ENCODE measurements around the gene KDR. TPM values are rescaled to one million over a fixed set of nuclear protein-coding genes. Genes with fewer than 3 reads are reported as not detected.
A peak's percentile ranks its signal among the peaks of the same experiment; 100 is the strongest.

Gene KDR
- polyA plus RNA-seq (2013) = 0.87 and 0.92 TPM in 2 replicates

DNA sequence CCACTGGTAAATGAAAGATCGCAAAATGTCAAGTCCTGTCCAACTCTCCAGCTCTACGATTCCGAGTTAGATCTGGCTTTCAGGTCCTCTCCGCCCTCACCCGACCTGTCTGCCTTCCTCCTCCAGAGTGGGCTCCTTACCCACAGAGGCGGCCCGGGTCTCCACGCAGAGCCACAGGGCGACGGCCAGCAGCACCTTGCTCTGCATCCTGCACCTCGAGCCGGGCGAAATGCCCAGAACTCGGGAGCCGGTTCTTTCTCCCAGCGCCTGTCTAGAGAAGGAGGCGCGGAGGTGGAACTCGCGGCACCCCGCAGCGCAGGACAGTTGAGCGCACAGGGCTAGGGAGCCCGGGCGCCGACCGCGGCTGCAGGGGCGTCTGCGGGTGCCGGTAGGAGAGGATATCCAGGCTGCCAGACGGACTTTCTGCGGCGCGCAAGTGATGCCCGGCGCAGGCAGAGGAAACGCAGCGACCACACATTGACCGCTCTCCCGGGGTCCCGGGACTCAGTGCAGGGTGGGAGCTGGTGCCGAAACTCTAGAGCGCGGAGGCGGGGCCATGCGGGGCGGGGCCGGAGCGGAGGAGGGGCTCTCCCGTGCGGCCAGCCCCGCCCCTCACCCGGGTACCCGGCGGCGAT lies at the start of gene KDR:
Gene KDR (minus strand): TSS at position 509 of the 635 bp plus-strand sequence. CDS start 302 bp downstream, at position 207.
- Histone ChIP-seq H4K8ac (ENCODE audit: low read depth, low read length) (no peak within 1 kb of the TSS), H3K4me2 (ENCODE audit: low read length) (peak within 1 kb of the TSS; percentile 93), H2AFZ (ENCODE audit: insufficient read depth, low read length, poor library complexity) (peak within 1 kb of the TSS; percentile 56), H3K18ac (ENCODE audit: low read length) (no peak within 1 kb of the TSS), H2BK120ac (ENCODE audit: insufficient read depth, low read length, poor library complexity) (no peak within 1 kb of the TSS), H3K9me3 (ENCODE audit: insufficient read depth, low read depth, low read length) (no peaks in the 10 kb centered on the region), H3K36me3 (ENCODE audit: control insufficient read depth in 1 of 2, insufficient read depth in 2 of 2, low read length in 2 of 2) (no peaks in the 10 kb centered on the region), H2BK5ac (ENCODE audit: low read depth, low read length, poor library complexity) (no peak within 1 kb of the TSS), H4K91ac (ENCODE audit: low read depth, low read length) (no peak within 1 kb of the TSS), H2AK5ac (ENCODE audit: low read length) (no peak within 1 kb of the TSS), H3K79me2 (ENCODE audit: control insufficient read depth, insufficient read depth, low read length, poor library complexity) (no peaks in the 10 kb centered on the region), H3K4ac (ENCODE audit: low read depth, low read length) (no peak within 1 kb of the TSS), H2BK12ac (ENCODE audit: low read length) (no peak within 1 kb of the TSS), H3K9ac (ENCODE audit: low read length) (no peak within 1 kb of the TSS), H3K23ac (ENCODE audit: low read length) (no peak within 1 kb of the TSS), H3K27ac (ENCODE audit: low read depth, low read length) (no peak within 1 kb of the TSS), H3K4me3 (ENCODE audit: low read depth, low read length) (peak within 1 kb of the TSS; percentile 68), H3K27me3 (ENCODE audit: insufficient read depth, low read length) (peaks cover 24% of the 10 kb centered on the region), H3K4me1 (ENCODE audit: control insufficient read depth in 1 of 2, insufficient read depth in 2 of 2, low read length in 2 of 2) (peaks cover 7 to 12% of the 10 kb centered on the region in 2 experiments), H4K12ac (ENCODE audit: low read depth, low read length) (no peak within 1 kb of the TSS), H3K14ac (ENCODE audit: low read length) (no peak within 1 kb of the TSS), H3K79me1 (ENCODE audit: low read length) (no peaks in the 10 kb centered on the region)
- WGBS (ENCODE audit: extremely low coverage, insufficient coverage, insufficient read length) = no CpG with 5 or more reads among the region's 57 CpGs
- no peak for DNase-seq

DNA sequence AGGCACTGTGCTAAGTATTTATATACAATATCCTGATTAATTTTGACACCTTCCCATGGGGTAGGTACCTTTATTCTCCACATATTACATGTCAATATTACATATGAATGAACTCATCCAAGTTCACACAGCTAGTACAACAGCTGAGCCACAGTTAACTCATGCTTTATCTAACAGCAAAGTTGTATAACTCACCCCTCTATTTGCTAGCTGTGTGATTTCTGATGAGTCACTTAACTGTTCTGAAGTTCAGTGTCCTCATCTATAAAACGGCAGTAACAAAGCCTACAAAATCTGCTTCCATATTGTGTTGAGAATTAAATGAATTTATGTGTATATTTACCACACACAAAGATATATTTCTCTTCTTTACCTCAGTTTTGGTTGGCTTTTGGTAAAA lies 48.2 kb upstream of the KDR start:
- no peaks in the 10 kb centered on the region for H3K36me3 ChIP-seq (ENCODE audit: control insufficient read depth in 1 of 2, insufficient read depth in 2 of 2, low read length in 2 of 2)
- H2AK5ac ChIP-seq (ENCODE audit: low read length) = no peak overlapping the region
- H4K8ac ChIP-seq (ENCODE audit: low read depth, low read length) = no peak overlapping the region
- no peak overlapping the region for H3K4ac ChIP-seq (ENCODE audit: low read depth, low read length)
- H3K4me2 ChIP-seq (ENCODE audit: low read length) = no peak overlapping the region
- H4K12ac ChIP-seq (ENCODE audit: low read depth, low read length) = no peak overlapping the region
- H3K14ac ChIP-seq (ENCODE audit: low read length) = no peak overlapping the region
- DNase-seq = no peak
- WGBS (ENCODE audit: extremely low coverage, insufficient coverage, insufficient read length) = no CpG with 5 or more reads among the region's 1 CpG
- H3K9me3 ChIP-seq (ENCODE audit: insufficient read depth, low read depth, low read length) = no peaks in the 10 kb centered on the region
- no peak overlapping the region for H3K9ac ChIP-seq (ENCODE audit: low read length)
- H3K79me1 ChIP-seq (ENCODE audit: low read length) = peaks cover 8% of the 10 kb centered on the region
- H2BK12ac ChIP-seq (ENCODE audit: low read length) = no peak overlapping the region
- no peak overlapping the region for H2AFZ ChIP-seq (ENCODE audit: insufficient read depth, low read length, poor library complexity)
- no peaks in the 10 kb centered on the region for H3K27me3 ChIP-seq (ENCODE audit: insufficient read depth, low read length)
- H3K27ac ChIP-seq (ENCODE audit: low read depth, low read length) = no peak overlapping the region
- no peak overlapping the region for H3K23ac ChIP-seq (ENCODE audit: low read length)
- no peak overlapping the region for H4K91ac ChIP-seq (ENCODE audit: low read depth, low read length)
- H2BK5ac ChIP-seq (ENCODE audit: low read depth, low read length, poor library complexity) = no peak overlapping the region
- H3K79me2 ChIP-seq (ENCODE audit: control insufficient read depth, insufficient read depth, low read length, poor library complexity) = no peaks in the 10 kb centered on the region
- H3K4me1 ChIP-seq (ENCODE audit: control insufficient read depth in 1 of 2, insufficient read depth in 2 of 2, low read length in 2 of 2) = peaks cover 2 to 10% of the 10 kb centered on the region in 2 experiments
- H2BK120ac ChIP-seq (ENCODE audit: insufficient read depth, low read length, poor library complexity) = no peak overlapping the region
- no peak overlapping the region for H3K4me3 ChIP-seq (ENCODE audit: low read depth, low read length)
- H3K18ac ChIP-seq (ENCODE audit: low read length) = no peak overlapping the region

DNA sequence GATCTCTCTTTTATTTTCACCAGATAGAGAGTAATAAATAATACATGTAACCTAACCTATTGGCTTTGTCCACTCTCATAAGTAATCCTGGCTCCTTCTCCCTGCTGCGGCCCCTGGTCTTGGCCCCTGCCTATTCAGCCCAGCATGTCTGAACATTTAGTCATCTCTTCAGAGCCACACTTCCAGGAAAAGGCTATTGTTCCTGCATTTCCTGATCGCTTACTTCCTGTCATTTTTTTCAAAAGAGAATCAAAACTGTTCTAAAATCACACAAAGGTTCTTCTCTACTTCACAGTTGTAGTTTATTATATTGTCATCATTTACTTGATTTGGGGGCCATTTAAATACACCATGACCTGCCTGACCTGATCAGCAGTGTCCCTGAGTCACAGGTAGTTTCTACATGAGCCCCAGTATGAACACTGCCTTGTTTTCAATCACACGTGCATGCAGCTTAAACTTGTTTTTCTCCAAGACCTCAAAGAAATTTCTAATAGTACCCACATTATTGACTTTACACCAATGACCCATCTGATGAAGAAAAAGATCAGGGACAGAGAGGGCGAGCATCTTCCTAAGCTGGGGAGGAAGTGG lies 47.4 kb upstream of the KDR start:
- Histone ChIP-seq H3K4ac (ENCODE audit: low read depth, low read length) (no peak overlapping the region), H3K4me3 (ENCODE audit: low read depth, low read length) (no peak overlapping the region), H3K14ac (ENCODE audit: low read length) (no peak overlapping the region), H2BK120ac (ENCODE audit: insufficient read depth, low read length, poor library complexity) (no peak overlapping the region), H4K8ac (ENCODE audit: low read depth, low read length) (no peak overlapping the region), H2AFZ (ENCODE audit: insufficient read depth, low read length, poor library complexity) (no peak overlapping the region), H4K12ac (ENCODE audit: low read depth, low read length) (no peak overlapping the region), H3K27ac (ENCODE audit: low read depth, low read length) (no peak overlapping the region), H3K23ac (ENCODE audit: low read length) (no peak overlapping the region), H3K4me2 (ENCODE audit: low read length) (no peak overlapping the region), H3K79me2 (ENCODE audit: control insufficient read depth, insufficient read depth, low read length, poor library complexity) (no peaks in the 10 kb centered on the region), H3K18ac (ENCODE audit: low read length) (no peak overlapping the region), H3K4me1 (ENCODE audit: control insufficient read depth in 1 of 2, insufficient read depth in 2 of 2, low read length in 2 of 2) (peaks cover 2 to 10% of the 10 kb centered on the region in 2 experiments), H4K91ac (ENCODE audit: low read depth, low read length) (no peak overlapping the region), H3K27me3 (ENCODE audit: insufficient read depth, low read length) (no peaks in the 10 kb centered on the region), H3K36me3 (ENCODE audit: control insufficient read depth in 1 of 2, insufficient read depth in 2 of 2, low read length in 2 of 2) (no peaks in the 10 kb centered on the region), H3K9ac (ENCODE audit: low read length) (no peak overlapping the region), H3K79me1 (ENCODE audit: low read length) (peaks cover 8% of the 10 kb centered on the region), H2AK5ac (ENCODE audit: low read length) (no peak overlapping the region), H2BK5ac (ENCODE audit: low read depth, low read length, poor library complexity) (no peak overlapping the region), H2BK12ac (ENCODE audit: low read length) (no peak overlapping the region), H3K9me3 (ENCODE audit: insufficient read depth, low read depth, low read length) (no peaks in the 10 kb centered on the region)
- WGBS (ENCODE audit: extremely low coverage, insufficient coverage, insufficient read length) = no CpG with 5 or more reads among the region's 4 CpGs
- DNase-seq = peak in 1 of 2 donors; percentile 9

DNA sequence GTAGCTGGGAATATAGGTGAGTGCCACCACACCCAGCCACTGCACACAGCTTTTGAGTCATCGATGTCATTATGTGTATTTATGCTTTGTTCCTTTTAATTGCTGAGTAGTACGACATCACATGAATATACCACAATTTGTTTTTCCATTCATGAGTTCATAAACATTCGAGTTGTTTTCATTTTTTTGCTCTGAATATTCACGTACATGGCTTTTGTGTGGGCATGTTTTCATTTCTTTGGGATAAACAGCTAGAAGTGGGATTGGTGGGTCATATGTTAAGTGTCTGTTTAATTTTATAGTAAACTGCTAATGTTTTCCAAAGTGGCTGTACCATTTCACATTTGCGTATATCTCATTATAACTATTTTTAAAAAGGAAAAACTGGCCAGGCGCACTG lies 45.1 kb upstream of the KDR start:
- Histone ChIP-seq H4K12ac (ENCODE audit: low read depth, low read length) (no peak overlapping the region), H3K4ac (ENCODE audit: low read depth, low read length) (no peak overlapping the region), H3K27me3 (ENCODE audit: insufficient read depth, low read length) (no peaks in the 10 kb centered on the region), H3K18ac (ENCODE audit: low read length) (no peak overlapping the region), H3K79me2 (ENCODE audit: control insufficient read depth, insufficient read depth, low read length, poor library complexity) (no peaks in the 10 kb centered on the region), H2AFZ (ENCODE audit: insufficient read depth, low read length, poor library complexity) (no peak overlapping the region), H3K36me3 (ENCODE audit: control insufficient read depth in 1 of 2, insufficient read depth in 2 of 2, low read length in 2 of 2) (no peaks in the 10 kb centered on the region), H3K4me3 (ENCODE audit: low read depth, low read length) (no peak overlapping the region), H3K79me1 (ENCODE audit: low read length) (peaks cover 6% of the 10 kb centered on the region), H2BK5ac (ENCODE audit: low read depth, low read length, poor library complexity) (no peak overlapping the region), H3K14ac (ENCODE audit: low read length) (no peak overlapping the region), H3K4me1 (ENCODE audit: control insufficient read depth in 1 of 2, insufficient read depth in 2 of 2, low read length in 2 of 2) (peaks cover 0 to 5% of the 10 kb centered on the region in 2 experiments), H2BK120ac (ENCODE audit: insufficient read depth, low read length, poor library complexity) (no peak overlapping the region), H3K9ac (ENCODE audit: low read length) (no peak overlapping the region), H3K4me2 (ENCODE audit: low read length) (no peak overlapping the region), H3K9me3 (ENCODE audit: insufficient read depth, low read depth, low read length) (no peaks in the 10 kb centered on the region), H3K23ac (ENCODE audit: low read length) (no peak overlapping the region), H2BK12ac (ENCODE audit: low read length) (no peak overlapping the region), H2AK5ac (ENCODE audit: low read length) (no peak overlapping the region), H3K27ac (ENCODE audit: low read depth, low read length) (no peak overlapping the region), H4K8ac (ENCODE audit: low read depth, low read length) (no peak overlapping the region), H4K91ac (ENCODE audit: low read depth, low read length) (no peak overlapping the region)
- no peak for DNase-seq
- WGBS (ENCODE audit: extremely low coverage, insufficient coverage, insufficient read length) = no CpG with 5 or more reads among the region's 6 CpGs

All from trophoblast cell (in vitro differentiated cells and primary cell).